MCF 10A (cell line): ENCODE data around the gene SMTNL1. TPM values are rescaled to one million over a fixed set of nuclear protein-coding genes. Genes with fewer than 3 reads are reported as not detected.

Experiments
- Bru-seq: library from RNA; stranded (reverse); fragments of 400-500 nt; gene quantifications from one replicate; lab custom pipeline; 2021; lab: Mats Ljungman, UMichigan
- BruChase-seq, 2 experiments: library from RNA; stranded (reverse); fragments of 400-500 nt; gene quantifications; one replicate each; lab custom pipeline; 2021; lab: Mats Ljungman, UMichigan
- BruUV-seq: library from RNA; stranded (reverse); fragments of 400-500 nt; replicated peaks from 2 replicates; lab custom pipeline; 2021; lab: Mats Ljungman, UMichigan
- CTCF ChIA-PET: fragments of 300-600 bp; sonication (Branson Sonifier 250); formaldehyde crosslinking; extraction: SDS; loops from one replicate; lab custom pipeline; 2021; ENCODE audit warnings: antibody characterized with exemption, inconsistent platforms; lab: Yijun Ruan, JAX
- POLR2A ChIA-PET: fragments of 300-600, 350-650 bp; sonication (Branson Sonifier 250); formaldehyde crosslinking; extraction: SDS; loops from one replicate; lab custom pipeline; 2020; ENCODE audit warnings: antibody characterized with exemption, inconsistent platforms; lab: Yijun Ruan, JAX
- DNase-seq: peaks from one replicate; pipeline ENCODE4 v3.0.0-alpha.2; 2018; ENCODE audit not compliant: unreplicated experiment
- H3K27ac Mint-ChIP-seq: one replicate; pipeline ENCODE4 v1.8.0; 2022; ENCODE audit warnings: mild to moderate bottlenecking, low read depth, mixed read lengths; ENCODE audit not compliant: unreplicated experiment
- H3K27me3 Mint-ChIP-seq: one replicate; pipeline ENCODE4 v1.8.0; 2022; ENCODE audit warnings: mixed read lengths; ENCODE audit not compliant: insufficient read depth, unreplicated experiment
- H3K36me3 Mint-ChIP-seq: one replicate; pipeline ENCODE4 v1.8.0; 2022; ENCODE audit warnings: mild to moderate bottlenecking, moderate library complexity, mixed read lengths; ENCODE audit not compliant: insufficient read depth, unreplicated experiment
- H3K4me1 Mint-ChIP-seq: one replicate; pipeline ENCODE4 v1.8.0; 2022; ENCODE audit warnings: mixed read lengths; ENCODE audit not compliant: insufficient read depth, unreplicated experiment
- H3K4me3 Mint-ChIP-seq: one replicate; pipeline ENCODE4 v1.8.0; 2022; ENCODE audit warnings: mild to moderate bottlenecking, moderate library complexity, mixed read lengths; ENCODE audit not compliant: unreplicated experiment
- H3K9me3 Mint-ChIP-seq: one replicate; pipeline ENCODE4 v1.8.0; 2022; ENCODE audit warnings: mixed read lengths; ENCODE audit not compliant: unreplicated experiment
- CTCF ChIP-seq: fragments of 200-600 bp; IDR thresholded peaks from one replicate; pipeline ENCODE4 v1.8.0; 2022; ENCODE audit warnings: antibody characterized with exemption, mild to moderate bottlenecking; ENCODE audit not compliant: unreplicated experiment
- intact Hi-C: fragments of 100-400 bp; cut with micrococcal nuclease; formaldehyde crosslinking; loops from 2 replicates; pipeline ENCODE4 v1.14.1; 2022
- long read RNA-seq: library from polyadenylated mRNA; stranded (forward); transcript quantifications from one replicate; pipeline ENCODE4 v2.0.0, GENCODE V29; 2022
- total RNA-seq: library from RNA; stranded (reverse); gene quantifications from 2 replicates; pipeline ENCODE4 v1.2.3, GENCODE V29; 2022

Gene SMTNL1
- total RNA-seq (not detected in 2 replicates), Bru-seq, nascent RNA (not detected), BruChase-seq, experiment 1, labeled RNA remaining after a 6-hour chase (not detected), BruChase-seq, experiment 2, labeled RNA remaining after a 2-hour chase (not detected)
- long read RNA-seq, result 0 reads

DNA sequence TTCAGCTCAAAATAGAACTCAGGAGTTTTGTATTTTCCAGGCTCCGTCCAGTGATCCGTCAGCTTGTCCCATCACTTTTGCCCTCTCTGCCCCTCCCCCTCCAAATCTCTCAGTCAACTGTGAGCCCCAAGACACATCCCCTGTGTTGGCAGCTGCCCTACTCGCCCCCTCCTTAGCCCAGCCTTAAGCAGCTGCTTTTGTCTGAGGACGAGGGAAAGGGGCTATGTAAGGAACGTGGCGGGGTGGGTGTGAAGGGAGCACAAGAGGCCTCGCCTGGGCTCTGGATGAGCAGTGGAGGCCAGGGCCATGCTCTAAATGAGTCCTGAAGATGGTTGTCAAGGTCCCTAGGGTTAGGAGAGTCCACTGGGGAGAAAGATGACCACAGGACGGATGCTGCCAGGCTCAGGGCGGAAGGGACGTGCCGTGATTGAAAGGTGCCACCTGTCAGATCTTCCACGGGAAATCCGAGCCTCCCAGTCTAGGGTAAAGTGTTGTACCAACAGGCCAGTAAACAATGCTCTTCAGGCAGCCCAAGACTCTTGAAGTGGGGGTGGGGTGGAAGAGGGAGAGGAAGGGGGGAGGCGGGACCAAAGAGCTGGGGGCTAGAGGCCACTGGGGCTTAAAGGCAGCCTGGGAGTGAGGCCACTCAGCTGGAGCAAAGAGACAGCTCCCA is at the start of gene SMTNL1:
TSS of gene SMTNL1 (plus strand) at position 649 of the 673 bp plus-strand sequence. CDS start 5,048 bp downstream, outside the sequence.
- Mint-ChIP-seq H3K27me3 (peaks cover 24% of the 10 kb centered on the region), H3K4me1 (no peaks in the 10 kb centered on the region), H3K27ac (no peak within 1 kb of the TSS), H3K9me3 (no peaks in the 10 kb centered on the region), H3K36me3 (no peaks in the 10 kb centered on the region), H3K4me3 (no peak within 1 kb of the TSS)
- no peak for TF ChIP-seq CTCF
- DNase-seq, result no peak
- POLR2A ChIA-PET, result interaction anchor here (0.7 kb wide), 1 partner anchor 135 kb away, joined by 3 read pairs; no protein-coding TSS in a partner anchor
- CTCF ChIA-PET, result interaction anchor here (0.6 to 2.1 kb wide), 7 partner anchors 9 to 203 kb away, joined by 3 to 10 read pairs (median 4); partner anchors contain the start of gene UBE2L6
- no TSS peak for BruUV-seq
- intact Hi-C loops, result loop anchor here (10.0 kb wide), 1 partner anchor 978 kb away; no protein-coding TSS in a partner anchor

- no TSS peak for BruUV-seq
- Mint-ChIP-seq H3K4me3 (no peak overlapping the region), H3K36me3 (no peaks in the 10 kb centered on the region), H3K27ac (no peak overlapping the region), H3K9me3 (no peaks in the 10 kb centered on the region), H3K4me1 (peaks cover 13% of the 10 kb centered on the region), H3K27me3 (peaks cover 10% of the 10 kb centered on the region)
- CTCF ChIA-PET, result interaction anchor here (0.9 to 3.1 kb wide), 5 partner anchors 9 to 145 kb away, joined by 3 to 15 read pairs (median 6); no protein-coding TSS in a partner anchor
- intact Hi-C loops, result no loop called here
- POLR2A ChIA-PET, result no interaction called here
- TF ChIP-seq CTCF, result no peak
- DNase-seq, result no peak
Observed at GRCh38 chr11:57487920-57488659, 49.3 kb upstream of the SMTNL1 start.

DNA sequence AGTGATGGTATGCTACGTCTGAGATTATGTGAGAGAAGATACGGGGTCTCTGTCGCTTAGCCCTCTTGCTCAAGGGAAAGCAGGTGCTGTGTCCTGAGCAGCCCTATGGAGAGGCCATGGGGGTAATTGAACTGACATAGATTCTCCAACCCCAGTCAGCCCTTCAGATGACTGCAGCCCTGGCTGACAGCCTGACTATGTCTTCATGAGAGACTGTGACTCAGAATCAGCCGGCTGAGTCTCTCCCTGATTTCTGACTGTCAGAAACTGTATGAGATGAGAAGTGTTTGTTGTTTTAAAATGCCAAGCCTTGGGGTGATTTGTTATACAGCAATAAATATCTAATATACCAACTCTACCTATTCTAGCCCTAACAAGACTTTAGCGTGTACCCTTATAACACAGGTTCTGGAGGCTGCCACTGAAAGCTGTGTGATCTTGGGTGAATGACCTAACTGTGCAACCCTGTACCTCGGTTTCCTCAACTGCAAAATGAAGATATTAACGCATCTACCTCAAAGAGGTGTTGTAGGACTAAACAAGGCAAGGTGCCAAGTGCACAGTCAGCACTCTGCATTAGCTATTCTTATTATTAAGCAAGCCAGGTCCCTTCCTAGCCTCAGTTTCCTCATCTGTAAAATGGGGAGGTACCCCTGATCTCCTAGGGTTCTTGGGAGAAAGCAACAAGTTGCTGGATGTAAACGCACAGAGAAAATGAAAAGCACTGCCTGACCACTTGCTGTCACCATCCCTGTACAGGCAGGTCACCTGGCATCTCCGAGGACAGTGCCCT is 46.7 kb upstream of the SMTNL1 start:
- Mint-ChIP-seq H3K36me3 (no peaks in the 10 kb centered on the region), H3K27ac (no peak overlapping the region), H3K4me3 (no peak overlapping the region), H3K27me3 (peaks cover 10% of the 10 kb centered on the region), H3K4me1 (peaks cover 16% of the 10 kb centered on the region), H3K9me3 (no peaks in the 10 kb centered on the region)
- no TSS peak for BruUV-seq
- peak; percentile 42 for DNase-seq
- TF ChIP-seq CTCF, result no peak
- ChIA-PET CTCF (interaction anchor here (0.6 to 9.2 kb wide), 9 partner anchors 11 to 416 kb away, joined by 3 to 212 read pairs (median 4); partner anchors contain the start of genes RTN4RL2 and TIMM10), POLR2A (no interaction called here)
- intact Hi-C loops, result no loop called here
